Thyroid gland (tissue), 4 donors: ENCODE measurements around the gene FBN2.

Experiments
- POLR2A ChIP-seq, 2 donors: fragments of 450-650 bp; IDR thresholded peaks; one replicate each; pipeline ENCODE4 v1.6.1; 2017; ENCODE audit warnings: antibody characterized with exemption in 2 of 2, mild to moderate bottlenecking in 2 of 2, moderate library complexity in 1 of 2
- TF ChIP-seq, protein P1 (sequence below), 6 experiments: fragments of 200-600 bp in 3 of 6; fragments of 450-650 bp in 3 of 6; sonication (generic) in 3 of 6; IDR thresholded peaks; one replicate each; pipeline ENCODE4 v1.5.1; 2016 to 2019; ENCODE audit warnings: antibody characterized with exemption in 6 of 6, mild to moderate bottlenecking in 2 of 6, inconsistent platforms in 1 of 6, moderate library complexity in 1 of 6

DNA sequence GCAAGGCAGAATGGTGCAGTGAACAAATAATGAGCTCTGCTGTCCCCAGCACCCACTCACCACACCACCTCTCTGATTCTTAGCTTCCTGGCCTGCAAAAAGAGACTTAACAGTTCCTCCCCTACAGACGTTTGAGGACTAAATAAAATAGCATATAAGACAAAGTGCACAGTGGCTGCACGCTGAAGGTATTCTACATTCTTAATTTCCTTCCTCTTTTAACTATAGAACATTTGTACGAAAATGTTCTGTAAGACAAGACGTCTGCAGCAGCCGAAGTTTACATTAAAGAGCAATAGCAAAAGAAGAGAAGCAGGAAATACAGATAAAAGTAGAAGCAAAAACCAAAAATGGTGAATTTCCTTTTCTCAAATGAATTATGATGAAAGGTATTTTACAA is 15.7 kb downstream of the FBN2 start:
- TF ChIP-seq, protein P1, sequence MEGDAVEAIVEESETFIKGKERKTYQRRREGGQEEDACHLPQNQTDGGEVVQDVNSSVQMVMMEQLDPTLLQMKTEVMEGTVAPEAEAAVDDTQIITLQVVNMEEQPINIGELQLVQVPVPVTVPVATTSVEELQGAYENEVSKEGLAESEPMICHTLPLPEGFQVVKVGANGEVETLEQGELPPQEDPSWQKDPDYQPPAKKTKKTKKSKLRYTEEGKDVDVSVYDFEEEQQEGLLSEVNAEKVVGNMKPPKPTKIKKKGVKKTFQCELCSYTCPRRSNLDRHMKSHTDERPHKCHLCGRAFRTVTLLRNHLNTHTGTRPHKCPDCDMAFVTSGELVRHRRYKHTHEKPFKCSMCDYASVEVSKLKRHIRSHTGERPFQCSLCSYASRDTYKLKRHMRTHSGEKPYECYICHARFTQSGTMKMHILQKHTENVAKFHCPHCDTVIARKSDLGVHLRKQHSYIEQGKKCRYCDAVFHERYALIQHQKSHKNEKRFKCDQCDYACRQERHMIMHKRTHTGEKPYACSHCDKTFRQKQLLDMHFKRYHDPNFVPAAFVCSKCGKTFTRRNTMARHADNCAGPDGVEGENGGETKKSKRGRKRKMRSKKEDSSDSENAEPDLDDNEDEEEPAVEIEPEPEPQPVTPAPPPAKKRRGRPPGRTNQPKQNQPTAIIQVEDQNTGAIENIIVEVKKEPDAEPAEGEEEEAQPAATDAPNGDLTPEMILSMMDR (IDR thresholded peaks at IDR 0.05) = no peak
- TF ChIP-seq POLR2A (IDR thresholded peaks at IDR 0.05) = no peak
